Measurements from ENCODE around the gene UNC13C.

DNA sequence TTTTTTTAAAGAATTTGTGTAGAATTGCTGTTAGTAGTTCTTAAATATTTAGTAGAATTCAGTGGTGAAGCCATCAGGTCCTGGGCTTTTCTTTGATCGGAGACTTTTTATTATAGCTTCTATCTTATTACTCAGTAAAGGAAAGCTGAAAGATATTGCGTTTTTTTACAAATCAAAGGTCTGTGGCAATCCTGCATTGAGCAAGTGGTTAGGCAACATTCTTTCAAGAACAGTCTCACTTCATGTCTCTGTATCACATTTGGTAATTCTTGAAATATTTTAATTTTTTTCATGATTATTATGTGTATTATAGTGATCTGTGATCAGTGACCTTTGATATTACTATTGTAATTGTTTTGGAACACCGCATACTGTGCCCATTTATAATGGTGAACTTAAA is 140.8 kb downstream of the UNC13C start:
- TF ChIP-seq, protein P1, sequence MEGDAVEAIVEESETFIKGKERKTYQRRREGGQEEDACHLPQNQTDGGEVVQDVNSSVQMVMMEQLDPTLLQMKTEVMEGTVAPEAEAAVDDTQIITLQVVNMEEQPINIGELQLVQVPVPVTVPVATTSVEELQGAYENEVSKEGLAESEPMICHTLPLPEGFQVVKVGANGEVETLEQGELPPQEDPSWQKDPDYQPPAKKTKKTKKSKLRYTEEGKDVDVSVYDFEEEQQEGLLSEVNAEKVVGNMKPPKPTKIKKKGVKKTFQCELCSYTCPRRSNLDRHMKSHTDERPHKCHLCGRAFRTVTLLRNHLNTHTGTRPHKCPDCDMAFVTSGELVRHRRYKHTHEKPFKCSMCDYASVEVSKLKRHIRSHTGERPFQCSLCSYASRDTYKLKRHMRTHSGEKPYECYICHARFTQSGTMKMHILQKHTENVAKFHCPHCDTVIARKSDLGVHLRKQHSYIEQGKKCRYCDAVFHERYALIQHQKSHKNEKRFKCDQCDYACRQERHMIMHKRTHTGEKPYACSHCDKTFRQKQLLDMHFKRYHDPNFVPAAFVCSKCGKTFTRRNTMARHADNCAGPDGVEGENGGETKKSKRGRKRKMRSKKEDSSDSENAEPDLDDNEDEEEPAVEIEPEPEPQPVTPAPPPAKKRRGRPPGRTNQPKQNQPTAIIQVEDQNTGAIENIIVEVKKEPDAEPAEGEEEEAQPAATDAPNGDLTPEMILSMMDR (IDR thresholded peaks at IDR 0.05), result no peak
- TF ChIP-seq POLR2A (IDR thresholded peaks at IDR 0.05), result no peak
